HepG2 (cell line): Measurements from ENCODE around the gene CYP2W1. TPM values are rescaled to one million over a fixed set of nuclear protein-coding genes. Genes with fewer than 3 reads are reported as not detected.

ENCODE experiments used
- ARNT2 ChIP-seq: sonication (generic); formaldehyde crosslinking; IDR thresholded peaks from 2 replicates; pipeline ENCODE4 v1.8.0; 2022; ENCODE audit warnings: mild to moderate bottlenecking, low read depth, missing genetic modification reagents, moderate library complexity
- ARNTL ChIP-seq: sonication (generic); formaldehyde crosslinking; IDR thresholded peaks from 2 replicates; pipeline ENCODE4 v1.4.0; 2020; ENCODE audit warnings: mild to moderate bottlenecking, missing genetic modification reagents
- CBFB ChIP-seq: sonication (generic); formaldehyde crosslinking; IDR thresholded peaks from 2 replicates; pipeline ENCODE4 v1.4.0; 2020; ENCODE audit warnings: missing genetic modification reagents
- EP300 ChIP-seq, 3 experiments: sonication (generic) in 1 of 3; formaldehyde crosslinking in 1 of 3; IDR thresholded peaks; 2 replicates each; pipeline versions ENCODE4 v1.5.1 to v1.6.1; 2011 to 2020; ENCODE audit warnings: low read depth in 2 of 3, low read length in 2 of 3, borderline replicate concordance in 1 of 3, improper control_type of control experiment in 1 of 3, mild to moderate bottlenecking in 1 of 3, missing genetic modification reagents in 1 of 3, moderate library complexity in 1 of 3
- GABPB1 ChIP-seq: IDR thresholded peaks from 2 replicates; pipeline ENCODE4 v1.6.1; 2016; ENCODE audit warnings: mild to moderate bottlenecking, missing genetic modification reagents, moderate library complexity, missing compliant biosample characterization
- GATAD1 ChIP-seq: IDR thresholded peaks from 2 replicates; pipeline ENCODE4 v1.6.1; 2016; ENCODE audit warnings: missing genetic modification reagents, missing compliant biosample characterization
- NFYB ChIP-seq: sonication (generic); formaldehyde crosslinking; IDR thresholded peaks from 2 replicates; pipeline ENCODE4 v1.4.0; 2020; ENCODE audit warnings: missing genetic modification reagents
- PAWR ChIP-seq: sonication (generic); formaldehyde crosslinking; IDR thresholded peaks from 2 replicates; pipeline ENCODE4 v1.4.0; 2020; ENCODE audit warnings: missing genetic modification reagents, mild to moderate bottlenecking, borderline replicate concordance
- TBX2 ChIP-seq: sonication (generic); formaldehyde crosslinking; IDR thresholded peaks from 2 replicates; pipeline ENCODE4 v1.5.0; 2020; ENCODE audit warnings: missing genetic modification reagents, mild to moderate bottlenecking, borderline replicate concordance
- UBTF ChIP-seq: sonication (generic); formaldehyde crosslinking; IDR thresholded peaks from 2 replicates; pipeline ENCODE4 v1.4.0; 2020; ENCODE audit warnings: mild to moderate bottlenecking, missing genetic modification reagents
- ZBTB7A ChIP-seq: sonication (generic); formaldehyde crosslinking; IDR thresholded peaks from 2 replicates; pipeline ENCODE4 v1.8.0; 2022; ENCODE audit warnings: mild to moderate bottlenecking, missing genetic modification reagents
- ZEB1 ChIP-seq: IDR thresholded peaks from 2 replicates; pipeline ENCODE4 v1.6.1; 2012; ENCODE audit warnings: mild to moderate bottlenecking, low read depth, inconsistent platforms; ENCODE audit not compliant: insufficient replicate concordance
- ZKSCAN5 ChIP-seq: sonication (generic); formaldehyde crosslinking; IDR thresholded peaks from 2 replicates; pipeline ENCODE4 v1.5.1; 2020; ENCODE audit warnings: mild to moderate bottlenecking, missing genetic modification reagents
- ZNF124 ChIP-seq: sonication (generic); formaldehyde crosslinking; IDR thresholded peaks from 2 replicates; pipeline ENCODE4 v1.4.0; 2020; ENCODE audit warnings: missing genetic modification reagents
- ZNF274 ChIP-seq: sonication (generic); formaldehyde crosslinking; IDR thresholded peaks from 2 replicates; pipeline ENCODE4 v1.5.1; 2020; ENCODE audit warnings: mild to moderate bottlenecking, missing genetic modification reagents
- ZNF468 ChIP-seq: sonication (generic); formaldehyde crosslinking; IDR thresholded peaks from 2 replicates; pipeline ENCODE4 v1.8.0; 2022; ENCODE audit warnings: mild to moderate bottlenecking, moderate library complexity, missing genetic modification reagents
- ZNF576 ChIP-seq: sonication (generic); formaldehyde crosslinking; IDR thresholded peaks from 2 replicates; pipeline ENCODE4 v1.4.0; 2020; ENCODE audit warnings: mild to moderate bottlenecking, missing genetic modification reagents
- ZSCAN25 ChIP-seq: sonication (generic); formaldehyde crosslinking; IDR thresholded peaks from 2 replicates; pipeline ENCODE4 v1.8.0; 2022; ENCODE audit warnings: mild to moderate bottlenecking, missing genetic modification reagents
- polyA plus RNA-seq, 8 experiments: library from polyadenylated mRNA; depleted of rRNA in 3 of 8; stranded (reverse) in 7 of 8; unstranded in 1 of 8; fragments of >200 nt; fragmentation: Illumina TruSeq in 4 of 8; extraction: Trizol in 4 of 8; gene quantifications; 2 replicates each; pipeline versions ENCODE4 v1.2.1 to v1.2.3, GENCODE V29; 2011 to 2016; ENCODE audit warnings: low read depth in 4 of 8, missing spikeins in 1 of 8, mixed read lengths in 1 of 8; ENCODE audit not compliant: insufficient read depth in 1 of 8
- total RNA-seq, 5 experiments: library from RNA; depleted of rRNA; stranded (reverse); fragments of >200 nt; fragmentation: Illumina TruSeq; extraction: Trizol; gene quantifications; 2 replicates each; pipeline ENCODE4 v1.2.3, GENCODE V29; 2016; ENCODE audit warnings: low read depth in 1 of 5
- TF ChIP-seq, protein P1 (sequence below): sonication (generic); formaldehyde crosslinking; IDR thresholded peaks from 2 replicates; pipeline ENCODE4 v1.5.1; 2020; ENCODE audit warnings: mild to moderate bottlenecking, moderate library complexity, missing genetic modification reagents
- TF ChIP-seq, protein P2 (sequence below): sonication (generic); formaldehyde crosslinking; IDR thresholded peaks from 2 replicates; pipeline ENCODE4 v1.4.0; 2020; ENCODE audit warnings: missing genetic modification reagents, borderline replicate concordance
- TF ChIP-seq, protein P3 (sequence below): sonication (generic); formaldehyde crosslinking; IDR thresholded peaks from 2 replicates; pipeline ENCODE4 v1.5.0; 2020; ENCODE audit warnings: missing genetic modification reagents, mild to moderate bottlenecking, borderline replicate concordance

The CYP2W1 gene
- total and polyA plus RNA-seq, 2 of the 13 experiments (the other 11 are each of a cell fraction or from before 2014, with no cell fraction given) = 19.5 to 31.7 TPM

GRCh38 chr7:963236-964078 is 19.5 kb upstream of the CYP2W1 start (continued):
- TF ChIP-seq ZKSCAN5 (CRISPR knock-in tag) = no peak
- peak; percentile 30; the same call in 1 of the 2 replicates for TF ChIP-seq TBX2 (CRISPR knock-in tag)
- TF ChIP-seq ZBTB7A (CRISPR knock-in tag) = peak; percentile 75
- TF ChIP-seq, protein P1, sequence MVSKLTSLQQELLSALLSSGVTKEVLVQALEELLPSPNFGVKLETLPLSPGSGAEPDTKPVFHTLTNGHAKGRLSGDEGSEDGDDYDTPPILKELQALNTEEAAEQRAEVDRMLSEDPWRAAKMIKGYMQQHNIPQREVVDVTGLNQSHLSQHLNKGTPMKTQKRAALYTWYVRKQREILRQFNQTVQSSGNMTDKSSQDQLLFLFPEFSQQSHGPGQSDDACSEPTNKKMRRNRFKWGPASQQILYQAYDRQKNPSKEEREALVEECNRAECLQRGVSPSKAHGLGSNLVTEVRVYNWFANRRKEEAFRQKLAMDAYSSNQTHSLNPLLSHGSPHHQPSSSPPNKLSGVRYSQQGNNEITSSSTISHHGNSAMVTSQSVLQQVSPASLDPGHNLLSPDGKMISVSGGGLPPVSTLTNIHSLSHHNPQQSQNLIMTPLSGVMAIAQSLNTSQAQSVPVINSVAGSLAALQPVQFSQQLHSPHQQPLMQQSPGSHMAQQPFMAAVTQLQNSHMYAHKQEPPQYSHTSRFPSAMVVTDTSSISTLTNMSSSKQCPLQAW (CRISPR knock-in tag) = peak; percentile 30; the same call in 1 of the 2 replicates
- peak; percentile 62 for TF ChIP-seq UBTF (CRISPR knock-in tag)
- TF ChIP-seq GABPB1 (CRISPR knock-in tag) = peak; percentile 56; the same call in 1 of the 2 replicates
- TF ChIP-seq CBFB (CRISPR knock-in tag) = 0 out of 2 replicates have a peak, but pooled peaks have one; percentile 32
- peak; percentile 59; the same call in 1 of the 2 replicates for TF ChIP-seq ZSCAN25 (CRISPR knock-in tag)
- no peak for TF ChIP-seq PAWR
- no peak for TF ChIP-seq NFYB (CRISPR knock-in tag)
- TF ChIP-seq ZNF468 (CRISPR knock-in tag) = no peak
- TF ChIP-seq, protein P2, sequence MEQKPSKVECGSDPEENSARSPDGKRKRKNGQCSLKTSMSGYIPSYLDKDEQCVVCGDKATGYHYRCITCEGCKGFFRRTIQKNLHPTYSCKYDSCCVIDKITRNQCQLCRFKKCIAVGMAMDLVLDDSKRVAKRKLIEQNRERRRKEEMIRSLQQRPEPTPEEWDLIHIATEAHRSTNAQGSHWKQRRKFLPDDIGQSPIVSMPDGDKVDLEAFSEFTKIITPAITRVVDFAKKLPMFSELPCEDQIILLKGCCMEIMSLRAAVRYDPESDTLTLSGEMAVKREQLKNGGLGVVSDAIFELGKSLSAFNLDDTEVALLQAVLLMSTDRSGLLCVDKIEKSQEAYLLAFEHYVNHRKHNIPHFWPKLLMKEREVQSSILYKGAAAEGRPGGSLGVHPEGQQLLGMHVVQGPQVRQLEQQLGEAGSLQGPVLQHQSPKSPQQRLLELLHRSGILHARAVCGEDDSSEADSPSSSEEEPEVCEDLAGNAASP (CRISPR knock-in tag) = peak; percentile 36; the same call in 1 of the 2 replicates
- TF ChIP-seq ARNTL (CRISPR knock-in tag) = no peak
- TF ChIP-seq EP300 (IDR thresholded peaks at IDR 0.05; ENCODE audit: low read depth in 2 of 2, low read length in 2 of 2) = no peak
- TF ChIP-seq EP300 (CRISPR knock-in tag; IDR thresholded peaks at IDR 0.05; ENCODE audit: borderline replicate concordance) = no peak
- peak; percentile 44; the same call in 1 of the 2 replicates for TF ChIP-seq ZNF274 (CRISPR knock-in tag)
- TF ChIP-seq ZNF124 (CRISPR knock-in tag) = peak; percentile 22; the same call in 1 of the 2 replicates
- TF ChIP-seq, protein P3, sequence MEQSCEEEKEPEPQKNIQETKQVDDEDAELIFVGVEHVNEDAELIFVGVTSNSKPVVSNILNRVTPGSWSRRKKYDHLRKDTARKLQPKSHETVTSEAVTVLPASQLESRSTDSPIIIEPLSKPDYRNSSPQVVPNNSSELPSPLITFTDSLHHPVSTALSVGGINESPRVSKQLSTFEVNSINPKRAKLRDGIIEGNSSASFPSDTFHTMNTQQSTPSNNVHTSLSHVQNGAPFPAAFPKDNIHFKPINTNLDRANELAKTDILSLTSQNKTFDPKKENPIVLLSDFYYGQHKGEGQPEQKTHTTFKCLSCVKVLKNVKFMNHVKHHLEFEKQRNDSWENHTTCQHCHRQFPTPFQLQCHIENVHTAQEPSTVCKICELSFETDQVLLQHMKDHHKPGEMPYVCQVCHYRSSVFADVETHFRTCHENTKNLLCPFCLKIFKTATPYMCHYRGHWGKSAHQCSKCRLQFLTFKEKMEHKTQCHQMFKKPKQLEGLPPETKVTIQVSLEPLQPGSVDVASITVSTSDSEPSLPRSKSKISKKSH (CRISPR knock-in tag) = no peak
- TF ChIP-seq ZEB1 = peak; percentile 52
- no peak for TF ChIP-seq GATAD1
- TF ChIP-seq ARNT2 (CRISPR knock-in tag) = 0 out of 2 replicates have a peak, but pooled peaks have one; percentile 29
- 0 out of 2 replicates have a peak, but pooled peaks have one; percentile 29 for TF ChIP-seq ZNF576 (CRISPR knock-in tag)
